ENCODE data around the gene SPSB1. TPM values are rescaled to one million over a fixed set of nuclear protein-coding genes. Genes with fewer than 3 reads are reported as not detected.

SPSB1 gene
- total and polyA plus RNA-seq, 12 donors = 1.4 to 14.0 (median 9.9) TPM

DNA sequence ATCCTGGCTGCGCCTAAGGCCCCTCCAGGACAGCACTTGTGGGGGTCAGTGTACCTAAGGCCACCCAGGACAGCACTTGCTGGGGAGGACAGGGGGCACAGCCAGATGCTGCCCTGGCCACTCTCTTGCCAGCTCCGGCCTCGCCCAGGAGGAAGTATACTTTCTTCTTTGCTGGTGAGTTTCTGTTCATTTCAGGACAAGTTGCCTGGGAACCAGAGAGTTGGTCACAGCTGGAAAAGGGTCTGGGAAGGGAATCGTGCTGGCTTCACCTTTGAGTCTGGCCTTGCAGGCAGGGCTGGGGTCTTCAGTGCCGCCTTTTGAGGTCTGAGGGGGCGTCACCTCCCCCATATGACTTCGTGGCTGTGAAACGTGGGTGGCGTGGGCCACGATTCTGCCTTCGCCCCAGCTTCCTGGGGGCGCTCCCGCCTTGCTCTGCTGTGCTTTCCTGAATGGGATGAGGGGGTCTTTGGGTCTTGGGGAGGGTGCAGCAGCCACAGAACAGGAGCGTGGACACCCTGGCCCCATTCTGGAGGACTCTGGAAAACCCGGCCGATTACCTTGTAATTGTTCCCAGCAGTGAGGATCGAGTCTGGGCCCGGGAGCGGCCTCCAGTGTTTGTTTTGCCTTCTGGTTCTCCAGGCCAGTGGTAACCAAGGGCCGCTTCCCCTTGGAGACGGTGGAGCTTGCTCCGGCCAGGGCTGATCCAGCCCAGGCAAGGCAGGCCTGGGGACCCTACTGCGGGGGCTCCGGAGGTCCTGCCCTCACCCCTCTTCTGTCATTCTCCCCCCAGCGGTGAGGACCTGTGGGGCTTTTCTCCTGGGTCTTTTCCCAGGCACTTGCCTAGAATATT is 45.9 kb downstream of the SPSB1 start:
- no peak for DNase-seq
- Histone ChIP-seq H3K9me3 (replicated peaks in 1 of 3) (no peaks in the 10 kb centered on the region), H3K4me3 (no peak overlapping the region), H3K27me3 (no peaks in the 10 kb centered on the region), H3K27ac (peak overlapping the region in 2 of 5 donors; percentile 41 to 44), H3K36me3 (replicated peaks in 1 of 2) (no peaks in the 10 kb centered on the region), H3K4me1 (replicated peaks in 1 of 2) (peaks cover 0 to 31% of the 10 kb centered on the region in 2 donors)
- intact Hi-C loops (cut with DNase I) = no loop called here
- TF ChIP-seq, protein P1, sequence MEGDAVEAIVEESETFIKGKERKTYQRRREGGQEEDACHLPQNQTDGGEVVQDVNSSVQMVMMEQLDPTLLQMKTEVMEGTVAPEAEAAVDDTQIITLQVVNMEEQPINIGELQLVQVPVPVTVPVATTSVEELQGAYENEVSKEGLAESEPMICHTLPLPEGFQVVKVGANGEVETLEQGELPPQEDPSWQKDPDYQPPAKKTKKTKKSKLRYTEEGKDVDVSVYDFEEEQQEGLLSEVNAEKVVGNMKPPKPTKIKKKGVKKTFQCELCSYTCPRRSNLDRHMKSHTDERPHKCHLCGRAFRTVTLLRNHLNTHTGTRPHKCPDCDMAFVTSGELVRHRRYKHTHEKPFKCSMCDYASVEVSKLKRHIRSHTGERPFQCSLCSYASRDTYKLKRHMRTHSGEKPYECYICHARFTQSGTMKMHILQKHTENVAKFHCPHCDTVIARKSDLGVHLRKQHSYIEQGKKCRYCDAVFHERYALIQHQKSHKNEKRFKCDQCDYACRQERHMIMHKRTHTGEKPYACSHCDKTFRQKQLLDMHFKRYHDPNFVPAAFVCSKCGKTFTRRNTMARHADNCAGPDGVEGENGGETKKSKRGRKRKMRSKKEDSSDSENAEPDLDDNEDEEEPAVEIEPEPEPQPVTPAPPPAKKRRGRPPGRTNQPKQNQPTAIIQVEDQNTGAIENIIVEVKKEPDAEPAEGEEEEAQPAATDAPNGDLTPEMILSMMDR (IDR thresholded peaks at IDR 0.05) = no peak
- TF ChIP-seq POLR2A (IDR thresholded peaks at IDR 0.05) = no peak
- WGBS, 4 donors = 79 to 87% (median 79%) methylated on average over 14 to 25 of the region's 25 CpGs

DNA sequence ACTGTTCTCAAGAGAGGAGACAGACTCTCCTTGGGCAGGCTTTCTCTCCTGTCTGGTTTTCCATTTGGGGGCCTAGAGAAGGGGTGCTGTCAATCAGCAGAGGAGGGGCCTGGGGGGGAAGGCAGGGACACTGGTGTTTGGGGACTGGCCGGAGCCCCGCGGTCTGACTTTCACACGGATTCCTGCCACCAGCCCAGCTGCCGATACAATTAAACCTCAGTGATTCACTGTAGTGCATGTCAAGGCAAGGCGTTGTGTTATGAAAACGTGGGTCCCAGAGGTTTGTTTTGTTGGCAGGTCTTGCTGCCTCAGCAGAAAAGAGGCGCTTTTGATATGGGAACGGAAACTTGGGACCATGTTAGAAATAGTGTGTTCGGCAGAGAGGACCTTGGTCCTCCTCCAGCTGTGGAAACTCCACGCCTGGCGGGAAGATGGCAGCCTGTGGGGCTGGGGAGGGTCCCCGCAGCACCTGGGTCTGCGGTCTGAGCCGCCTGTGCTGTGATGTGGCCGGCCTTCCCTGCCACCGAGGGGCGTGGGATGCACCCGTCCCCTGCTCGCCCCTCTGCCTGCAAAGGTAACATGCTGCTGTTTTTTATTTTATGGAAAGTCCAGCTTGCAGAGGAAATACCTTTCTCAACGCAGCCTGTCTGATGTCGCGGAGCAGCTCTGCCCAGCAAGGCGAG is 47.6 kb downstream of the SPSB1 start:
- Histone ChIP-seq H3K27ac (peak overlapping the region in 1 of 5 donors; percentile 48), H3K36me3 (replicated peaks in 1 of 2) (no peaks in the 10 kb centered on the region), H3K4me1 (replicated peaks in 1 of 2) (peaks cover 0 to 31% of the 10 kb centered on the region in 2 donors), H3K4me3 (no peak overlapping the region), H3K9me3 (replicated peaks in 1 of 3) (no peaks in the 10 kb centered on the region), H3K27me3 (no peaks in the 10 kb centered on the region)
- 70 to 85% (median 79%) methylated on average over 9 to 24 of the region's 24 CpGs for WGBS, 4 donors
- DNase-seq = no peak
- intact Hi-C loops (cut with DNase I) = no loop called here
- TF ChIP-seq POLR2A (IDR thresholded peaks at IDR 0.05) = no peak
- TF ChIP-seq, protein P1 (IDR thresholded peaks at IDR 0.05) = no peak

DNA sequence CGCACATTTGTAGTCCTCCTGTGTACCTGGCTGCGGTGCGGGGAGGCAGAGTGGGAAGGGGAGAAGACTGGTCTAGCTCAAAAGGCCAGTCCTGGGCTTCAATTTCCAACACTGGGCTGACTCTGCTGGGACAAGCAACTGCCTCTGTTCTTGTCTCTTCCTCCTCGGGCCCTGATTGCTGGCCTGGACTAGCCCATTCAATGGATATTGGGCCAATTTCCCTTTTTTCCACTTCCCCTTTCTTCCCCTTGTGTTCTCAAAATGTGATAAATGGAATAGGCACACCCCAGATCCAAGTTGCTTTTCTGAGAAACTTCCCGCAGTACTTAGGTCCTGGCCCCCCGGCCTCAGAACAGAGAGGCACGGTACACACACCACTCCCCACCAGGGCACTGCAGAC is 48.2 kb downstream of the SPSB1 start:
- no peak for TF ChIP-seq POLR2A (IDR thresholded peaks at IDR 0.05)
- TF ChIP-seq, protein P1 (IDR thresholded peaks at IDR 0.05) = no peak
- H3K27me3 ChIP-seq = no peaks in the 10 kb centered on the region
- peak overlapping the region in 1 of 5 donors; percentile 48 for H3K27ac ChIP-seq
- peaks cover 0 to 31% of the 10 kb centered on the region in 2 donors for H3K4me1 ChIP-seq (replicated peaks in 1 of 2)
- DNase-seq = peak in 1 of 7 donors; percentile 23
- WGBS, 4 donors = 80 to 87% (median 83%) methylated on average over 7 of the region's 7 CpGs
- H3K9me3 ChIP-seq (replicated peaks in 1 of 3) = no peaks in the 10 kb centered on the region
- intact Hi-C loops (cut with DNase I) = no loop called here
- H3K36me3 ChIP-seq (replicated peaks in 1 of 2) = no peaks in the 10 kb centered on the region
- no peak overlapping the region for H3K4me3 ChIP-seq

DNA sequence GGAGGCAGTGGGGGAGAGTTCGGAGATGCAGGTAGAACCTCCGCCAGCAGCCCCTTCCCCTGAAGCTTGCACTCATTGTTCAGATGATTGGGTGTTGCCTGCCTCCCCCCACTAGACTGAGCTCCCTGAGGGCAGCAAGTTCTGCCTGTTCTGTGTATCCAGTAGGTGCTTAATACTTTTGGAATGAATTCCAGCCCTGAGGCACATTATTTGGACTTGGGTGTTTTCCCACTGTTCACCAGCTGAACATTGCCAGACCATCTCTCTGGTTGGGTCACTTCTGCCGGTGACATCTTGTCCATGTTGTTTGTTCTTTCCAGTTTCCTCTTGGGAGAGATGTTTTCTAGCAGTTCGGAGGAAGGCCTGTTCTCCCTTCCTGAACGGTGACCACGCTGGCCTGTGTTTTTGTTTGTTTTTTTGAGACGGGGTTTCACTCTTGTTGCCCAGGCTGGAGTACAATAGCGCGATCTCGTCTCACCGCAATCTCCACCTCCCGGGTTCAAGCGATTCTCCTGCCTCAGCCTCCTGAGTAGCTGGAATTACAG is 48.7 kb downstream of the SPSB1 start:
- intact Hi-C loops (cut with DNase I) = no loop called here
- no peak overlapping the region for H3K4me3 ChIP-seq
- H3K27me3 ChIP-seq = no peaks in the 10 kb centered on the region
- peak overlapping the region in 1 of 5 donors; percentile 48 for H3K27ac ChIP-seq
- H3K36me3 ChIP-seq (replicated peaks in 1 of 2) = no peaks in the 10 kb centered on the region
- TF ChIP-seq POLR2A (IDR thresholded peaks at IDR 0.05) = no peak
- TF ChIP-seq, protein P1 (IDR thresholded peaks at IDR 0.05) = no peak
- 70 to 90% (median 80%) methylated on average over 13 of the region's 13 CpGs for WGBS, 4 donors
- H3K9me3 ChIP-seq (replicated peaks in 1 of 3) = no peaks in the 10 kb centered on the region
- no peak for DNase-seq
- peaks cover 0 to 31% of the 10 kb centered on the region in 2 donors for H3K4me1 ChIP-seq (replicated peaks in 1 of 2)
